ENCODE data around the gene PTPRJ.

PTPRJ gene

GRCh38 chr11:48210052-48210451 is 229.7 kb downstream of the PTPRJ start:
- no peak for TF ChIP-seq CTCF (IDR thresholded peaks at IDR 0.05; ENCODE audit: low read depth, low read length)
- in situ Hi-C loops (cut with HindIII; ENCODE audit: low sequenced_read_pairs) = no loop called here
- DNase-seq (ENCODE audit: low read depth, low spot score) = no peak
- H3K4me3 ChIP-seq (ENCODE audit: low read depth, low read length) = no peak overlapping the region

- no peak within 1 kb of the TSS for H3K4me3 ChIP-seq (ENCODE audit: low read depth, low read length)
- in situ Hi-C loops (cut with HindIII; ENCODE audit: low sequenced_read_pairs) = no loop called here
- DNase-seq (ENCODE audit: low read depth, low spot score) = no peak
- TF ChIP-seq CTCF (IDR thresholded peaks at IDR 0.05; ENCODE audit: low read depth, low read length) = no peak
Measured at GRCh38 chr11:48216510-48216909, 236.2 kb downstream of the PTPRJ start, which contains the start of gene OR4B1. Gene OR4B1, plus strand, starts transcription at chr11:48216810. Its CDS starts 0 bp downstream, at chr11:48216810.

All from astrocyte of the spinal cord (primary cell).